ENCODE data around the gene PPP2R1A. TPM values are rescaled to one million over a fixed set of nuclear protein-coding genes. Genes with fewer than 3 reads are reported as not detected.

PPP2R1A gene
- polyA plus RNA-seq, 2 of the 4 experiments (the other 2 are of a cell fraction) = 144 to 145 TPM

- Histone ChIP-seq H3K4me1 (no peaks in the 10 kb centered on the region), H3K27ac (peak overlapping the region; percentile 89 to 96), H3K4me3 (peak overlapping the region; percentile 69), H3K4me2 (peak overlapping the region; percentile 85), H3K9me3 (peaks cover 83% of the 10 kb centered on the region)
- FAIRE-seq (no peak), ATAC-seq (peak in 1 of 2 experiments; percentile 53; a peak in 3 of 6 replicates), DNase-seq (ENCODE audit: low read depth in 1 of 2, low spot score in 1 of 2) (peak; percentile 41 to 47)
- TF ChIP-seq KDM1A (IDR thresholded peaks at IDR 0.05; ENCODE audit: low read depth) (no peak), POLR2AphosphoS2 (conservative IDR thresholded peaks at IDR 0.05; ENCODE audit: low read length) (no peak), EHF (CRISPR knock-in tag; IDR thresholded peaks at IDR 0.05) (no peak), CHD4 (IDR thresholded peaks at IDR 0.05; ENCODE audit: borderline replicate concordance) (no peak), ESRRA (IDR thresholded peaks at IDR 0.05; ENCODE audit: borderline replicate concordance, low read length) (no peak), RNF2 (IDR thresholded peaks at IDR 0.05; ENCODE audit: borderline replicate concordance, low read depth) (no peak), NR3C1 (IDR thresholded peaks at IDR 0.05) (no peak), NPAS2 (CRISPR knock-in tag; IDR thresholded peaks at IDR 0.05; ENCODE audit: borderline replicate concordance) (no peak), HOXB13 (CRISPR knock-in tag; IDR thresholded peaks at IDR 0.05; ENCODE audit: low read depth) (no peak), RCOR1 (IDR thresholded peaks at IDR 0.05; ENCODE audit: low read depth, low read length) (no peak), KDM5A (IDR thresholded peaks at IDR 0.05) (no peak), BHLHE40 (IDR thresholded peaks at IDR 0.05; ENCODE audit: low read depth, low read length) (no peak), HEYL (CRISPR knock-in tag; IDR thresholded peaks at IDR 0.05) (no peak), PHF8 (IDR thresholded peaks at IDR 0.05; ENCODE audit: borderline replicate concordance, low read depth) (no peak), ZNF302 (CRISPR knock-in tag; IDR thresholded peaks at IDR 0.05) (no peak)
- ChIA-PET CTCF (no interaction called here), POLR2A (no interaction called here)
- WGBS (ENCODE audit: missing lambda C conversion rate) = 34% methylated on average over 11 of the region's 11 CpGs
These were observed 80.5 kb downstream of the PPP2R1A start for GRCh38 chr19:52270266-52270885.

GRCh38 chr19:52273301-52273700 is 83.4 kb downstream of the PPP2R1A start:
- DNase-seq (ENCODE audit: low read depth in 1 of 2, low spot score in 1 of 2) = no peak
- POLR2A ChIA-PET = no interaction called here
- TF ChIP-seq MAFK (IDR thresholded peaks at IDR 0.05; ENCODE audit: partially characterized antibody) (no peak), BCL3 (IDR thresholded peaks at IDR 0.05) (no peak), FOSB (CRISPR knock-in tag; IDR thresholded peaks at IDR 0.05) (no peak), CEBPB (IDR thresholded peaks at IDR 0.05) (no peak), ZNF302 (CRISPR knock-in tag; IDR thresholded peaks at IDR 0.05) (no peak), RNF2 (IDR thresholded peaks at IDR 0.05; ENCODE audit: borderline replicate concordance, low read depth) (no peak), CTCF (IDR thresholded peaks at IDR 0.05) (no peak), ZSCAN20 (CRISPR knock-in tag; IDR thresholded peaks at IDR 0.05) (no peak), RFX5 (IDR thresholded peaks at IDR 0.05) (no peak), CBX8 (IDR thresholded peaks at IDR 0.05) (no peak), RCOR1 (IDR thresholded peaks at IDR 0.05; ENCODE audit: low read depth, low read length) (no peak), MAZ (IDR thresholded peaks at IDR 0.05; ENCODE audit: borderline replicate concordance, low read depth, low read length) (no peak), KDM1A (IDR thresholded peaks at IDR 0.05; ENCODE audit: low read depth) (no peak), TFCP2L1 (CRISPR knock-in tag; IDR thresholded peaks at IDR 0.05) (no peak)
- TF ChIP-seq, protein P1, sequence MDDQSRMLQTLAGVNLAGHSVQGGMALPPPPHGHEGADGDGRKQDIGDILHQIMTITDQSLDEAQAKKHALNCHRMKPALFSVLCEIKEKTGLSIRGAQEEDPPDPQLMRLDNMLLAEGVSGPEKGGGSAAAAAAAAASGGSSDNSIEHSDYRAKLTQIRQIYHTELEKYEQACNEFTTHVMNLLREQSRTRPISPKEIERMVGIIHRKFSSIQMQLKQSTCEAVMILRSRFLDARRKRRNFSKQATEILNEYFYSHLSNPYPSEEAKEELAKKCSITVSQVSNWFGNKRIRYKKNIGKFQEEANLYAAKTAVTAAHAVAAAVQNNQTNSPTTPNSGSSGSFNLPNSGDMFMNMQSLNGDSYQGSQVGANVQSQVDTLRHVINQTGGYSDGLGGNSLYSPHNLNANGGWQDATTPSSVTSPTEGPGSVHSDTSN (IDR thresholded peaks at IDR 0.05) = no peak
- TF ChIP-seq, protein P2, sequence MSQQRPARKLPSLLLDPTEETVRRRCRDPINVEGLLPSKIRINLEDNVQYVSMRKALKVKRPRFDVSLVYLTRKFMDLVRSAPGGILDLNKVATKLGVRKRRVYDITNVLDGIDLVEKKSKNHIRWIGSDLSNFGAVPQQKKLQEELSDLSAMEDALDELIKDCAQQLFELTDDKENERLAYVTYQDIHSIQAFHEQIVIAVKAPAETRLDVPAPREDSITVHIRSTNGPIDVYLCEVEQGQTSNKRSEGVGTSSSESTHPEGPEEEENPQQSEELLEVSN (IDR thresholded peaks at IDR 0.05; ENCODE audit: borderline replicate concordance, low read depth) = no peak
- no peak for ATAC-seq
- no peak for FAIRE-seq
- Histone ChIP-seq H3K4me1 (no peaks in the 10 kb centered on the region), H3K27ac (no peak overlapping the region), H3K9me3 (peaks cover 83% of the 10 kb centered on the region), H3K4me3 (no peak overlapping the region), H3K4me2 (no peak overlapping the region)
- 83% methylated on average over 2 of the region's 2 CpGs for WGBS (ENCODE audit: missing lambda C conversion rate)
- CTCF ChIA-PET = no interaction called here

Measured in A549 (cell line).